GM18505 (cell line): ENCODE results near the gene CTPS1.

Experiments used
- ATAC-seq: cut with Tn5 transposase; IDR thresholded peaks from one replicate; pipeline ENCODE4 v1.9.1; 2021; ENCODE audit not compliant: unreplicated experiment
- POLR2A ChIP-seq: IDR thresholded peaks from 4 replicates; pipeline ENCODE4 v1.6.1; 2011; ENCODE audit warnings: borderline replicate concordance; ENCODE audit not compliant: insufficient read depth, insufficient read length; ENCODE audit errors: extremely low read depth

CTPS1 gene

DNA sequence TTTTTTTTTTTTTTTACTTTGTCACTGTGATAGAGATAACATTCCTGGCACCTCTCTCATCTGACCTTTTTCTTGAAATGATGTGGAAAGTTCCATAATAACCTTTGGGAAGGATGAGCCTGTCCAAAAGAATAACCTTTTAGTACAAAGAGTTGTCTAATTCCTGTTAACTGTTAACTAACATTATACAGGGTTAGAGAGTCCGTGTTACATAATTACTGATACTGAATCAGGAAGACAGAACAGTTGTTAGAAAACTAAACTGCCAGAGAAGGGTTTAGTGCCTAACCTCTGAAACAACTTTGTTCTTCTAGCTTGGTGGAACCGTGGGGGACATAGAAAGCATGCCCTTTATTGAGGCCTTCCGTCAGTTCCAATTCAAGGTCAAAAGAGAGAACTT is 8.8 kb downstream of the CTPS1 start:
- TF ChIP-seq POLR2A = no peak
- no peak for ATAC-seq

DNA sequence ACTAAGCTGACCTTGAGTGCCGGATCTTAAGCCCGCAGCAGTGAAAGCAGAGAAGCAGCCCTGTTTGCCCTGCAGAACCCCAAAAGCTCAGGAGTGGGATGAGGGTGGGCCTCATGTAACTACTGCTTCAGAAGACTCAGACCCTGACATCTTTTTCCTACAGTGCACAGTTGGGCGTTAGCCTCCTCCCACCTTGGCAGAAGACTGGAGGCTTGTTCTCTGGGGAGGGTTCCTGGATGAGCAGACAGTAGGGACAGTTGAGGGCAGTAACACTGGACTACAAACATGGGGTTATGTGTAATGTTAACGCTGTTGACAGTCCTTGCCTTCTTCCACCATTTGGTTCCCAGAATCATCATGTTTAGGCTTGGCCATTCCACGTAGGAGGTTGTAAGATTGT is 9.6 kb downstream of the CTPS1 start:
- TF ChIP-seq POLR2A = no peak

DNA sequence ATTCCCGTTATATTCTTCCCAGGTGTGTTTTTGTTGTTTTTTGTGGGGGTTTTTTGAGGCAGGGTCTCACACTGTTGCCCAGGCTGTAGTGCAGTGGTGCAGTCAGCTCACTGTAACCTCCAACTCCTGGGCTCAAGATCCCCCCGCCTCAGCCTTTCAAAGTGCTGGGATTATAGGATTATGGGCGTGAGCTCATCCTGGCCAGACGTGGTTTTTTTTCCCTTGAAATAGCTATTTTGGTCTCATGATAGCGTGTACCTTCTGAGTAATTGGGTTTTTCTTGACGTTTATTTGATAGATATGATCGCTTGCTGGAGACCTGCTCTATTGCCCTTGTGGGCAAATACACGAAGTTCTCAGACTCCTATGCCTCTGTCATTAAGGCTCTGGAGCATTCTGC is 17.6 kb downstream of the CTPS1 start:
- ATAC-seq = no peak
- no peak for TF ChIP-seq POLR2A

More for the DNA sequence above, 9.6 kb downstream of the CTPS1 start:
- ATAC-seq = no peak

DNA sequence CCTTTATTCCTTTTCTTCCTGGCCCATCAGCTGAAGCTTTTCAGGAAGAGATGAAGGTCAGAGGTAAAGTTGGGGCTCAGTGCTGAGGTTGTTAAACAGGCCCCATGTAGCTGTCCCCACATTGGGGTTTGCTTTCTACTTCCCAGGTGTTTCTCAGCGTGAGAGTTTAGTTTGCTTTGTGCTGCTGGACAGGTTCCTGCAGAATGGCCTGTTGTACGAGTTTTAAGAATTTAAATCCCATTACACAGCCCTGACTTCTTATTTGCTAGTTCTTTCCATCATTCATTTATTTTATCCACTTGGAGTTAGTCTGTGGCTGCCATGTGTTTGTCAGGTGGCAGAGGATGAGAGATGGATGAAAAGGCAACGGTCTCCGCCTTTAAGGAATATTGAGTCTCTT is 19.2 kb downstream of the CTPS1 start:
- no peak for TF ChIP-seq POLR2A
- ATAC-seq = no peak

DNA sequence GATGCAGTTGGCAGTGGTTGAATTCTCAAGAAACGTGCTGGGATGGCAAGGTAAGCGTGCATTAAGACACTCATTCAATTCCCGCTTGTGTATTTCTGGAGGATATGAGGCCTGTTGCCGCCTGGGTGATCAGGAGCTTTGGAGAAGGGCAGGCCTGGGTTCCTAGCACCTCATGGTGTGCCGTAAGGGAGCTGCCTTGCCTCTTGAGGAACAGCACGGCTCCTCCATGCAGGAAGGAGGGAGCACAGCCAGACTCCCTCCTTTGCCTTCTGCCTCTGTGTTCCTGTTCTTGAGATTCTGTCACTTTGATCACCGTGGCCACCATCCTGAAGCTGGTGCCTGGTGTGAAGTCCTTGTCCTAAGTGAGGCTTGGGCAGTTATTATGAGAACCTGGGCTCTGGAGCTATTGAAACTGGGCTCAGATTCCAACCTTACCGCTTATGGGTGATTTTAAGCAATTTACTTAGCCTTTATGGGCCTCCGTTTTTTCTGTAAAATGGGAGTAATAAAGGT is 23.7 kb downstream of the CTPS1 start:
- no peak for ATAC-seq
- TF ChIP-seq POLR2A = no peak

DNA sequence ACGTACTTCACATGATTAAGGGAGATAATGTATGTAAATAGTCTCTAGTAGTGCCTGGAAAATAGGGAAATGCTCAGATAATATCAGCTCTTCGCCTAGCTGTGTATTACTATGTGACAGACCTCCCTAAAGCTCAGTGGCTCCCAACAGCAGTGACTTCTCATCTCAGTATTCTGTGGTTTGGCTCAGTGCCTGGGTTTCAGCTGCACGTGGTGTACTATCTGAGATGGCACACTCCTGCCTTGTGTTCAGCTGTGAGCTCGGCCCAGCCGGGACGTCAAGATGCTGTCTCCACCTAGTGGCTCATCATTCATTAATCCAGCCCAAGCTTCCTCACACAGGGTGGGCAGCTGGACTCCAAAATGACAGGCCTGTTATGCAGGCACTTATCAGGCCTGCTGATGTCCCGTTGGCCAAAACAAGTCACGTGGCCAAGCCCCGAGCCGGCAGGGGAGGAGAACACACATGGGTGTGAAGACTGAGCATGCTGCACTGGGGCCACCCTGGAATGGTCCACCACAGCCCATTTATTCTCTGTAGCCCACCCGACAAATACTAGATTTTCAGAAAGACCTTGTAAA is 24.2 kb downstream of the CTPS1 start:
- ATAC-seq = peak; percentile 92
- no peak for TF ChIP-seq POLR2A

DNA sequence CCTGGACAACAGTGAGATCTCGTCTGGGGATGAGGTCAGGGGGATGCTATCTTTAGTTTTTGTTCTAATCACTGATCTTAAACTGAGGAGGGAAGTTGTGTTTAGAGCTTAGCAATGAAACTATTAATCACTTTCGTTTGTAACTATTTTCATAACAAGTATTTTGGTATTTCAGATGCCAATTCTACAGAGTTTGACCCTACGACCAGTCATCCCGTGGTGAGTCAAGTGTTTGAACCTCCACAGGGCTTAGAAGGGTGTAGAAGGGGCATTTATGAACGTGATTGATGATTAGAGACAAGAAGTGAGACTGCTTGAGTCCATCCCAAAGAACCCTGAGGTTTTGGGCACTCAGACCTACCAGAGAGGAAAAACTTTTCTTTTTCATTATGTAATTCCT is 26.4 kb downstream of the CTPS1 start:
- no peak for ATAC-seq
- no peak for TF ChIP-seq POLR2A

DNA sequence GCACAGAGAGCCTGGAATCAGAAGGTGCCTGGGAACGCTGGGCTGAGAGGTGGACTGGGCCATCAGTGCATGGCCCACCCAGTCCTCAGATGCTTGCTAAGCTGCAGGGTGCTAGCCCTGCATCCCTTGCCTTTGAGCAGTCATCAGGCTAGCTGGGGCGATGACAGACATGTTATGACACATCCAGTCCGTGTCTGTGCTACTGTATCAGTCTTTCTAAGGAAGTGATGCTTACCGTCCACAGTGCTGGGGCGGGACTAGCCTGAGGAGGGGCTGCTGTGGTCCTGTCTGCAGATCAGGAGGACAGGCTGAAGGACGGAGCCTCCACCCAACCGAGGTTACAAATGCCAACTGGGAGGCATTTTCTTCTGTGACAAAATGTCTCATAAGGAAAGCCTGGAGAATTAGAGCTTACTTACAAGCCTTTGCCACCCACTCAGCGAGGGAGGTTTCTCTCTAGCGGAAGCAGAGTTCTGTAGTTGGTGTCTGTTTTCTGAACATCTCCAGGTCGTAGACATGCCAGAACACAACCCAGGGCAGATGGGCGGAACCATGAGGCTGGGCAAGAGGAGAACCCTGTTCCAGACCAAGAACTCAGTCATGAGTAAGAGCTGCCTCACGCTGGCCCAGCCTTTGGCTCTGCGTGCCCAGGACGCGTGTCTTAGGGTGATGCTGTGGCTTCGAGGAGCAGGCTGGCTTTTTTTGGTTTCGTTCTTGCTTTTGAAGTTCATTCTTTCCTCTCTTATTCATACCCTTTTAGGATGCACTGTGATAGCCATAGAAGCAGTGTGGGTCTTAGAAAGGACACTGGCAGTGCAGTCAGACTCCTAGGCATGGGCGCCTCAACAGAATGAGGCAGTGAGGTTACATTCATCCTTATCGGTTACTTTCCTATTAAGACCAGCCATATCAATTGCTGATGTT is 27.7 kb downstream of the CTPS1 start:
- ATAC-seq = no peak
- TF ChIP-seq POLR2A = no peak

DNA sequence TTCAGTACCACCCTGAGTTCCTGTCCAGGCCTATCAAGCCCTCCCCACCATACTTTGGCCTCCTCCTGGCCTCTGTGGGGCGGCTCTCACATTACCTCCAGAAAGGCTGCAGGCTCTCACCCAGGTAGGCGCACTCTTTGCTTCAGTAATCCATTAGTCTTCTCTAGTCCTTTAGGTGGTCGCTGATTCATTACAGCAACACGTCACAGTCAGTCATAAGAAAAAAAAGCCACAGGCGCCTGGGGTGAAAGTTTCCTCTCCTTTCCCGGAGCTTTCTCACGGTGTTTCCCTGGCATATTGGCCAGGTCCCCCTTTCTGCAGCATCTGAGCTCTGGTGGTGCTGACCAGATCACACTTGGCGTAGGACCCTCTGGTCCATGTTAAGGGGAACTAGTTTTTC is 30.0 kb downstream of the CTPS1 start:
- no peak for ATAC-seq
- TF ChIP-seq POLR2A = no peak

DNA sequence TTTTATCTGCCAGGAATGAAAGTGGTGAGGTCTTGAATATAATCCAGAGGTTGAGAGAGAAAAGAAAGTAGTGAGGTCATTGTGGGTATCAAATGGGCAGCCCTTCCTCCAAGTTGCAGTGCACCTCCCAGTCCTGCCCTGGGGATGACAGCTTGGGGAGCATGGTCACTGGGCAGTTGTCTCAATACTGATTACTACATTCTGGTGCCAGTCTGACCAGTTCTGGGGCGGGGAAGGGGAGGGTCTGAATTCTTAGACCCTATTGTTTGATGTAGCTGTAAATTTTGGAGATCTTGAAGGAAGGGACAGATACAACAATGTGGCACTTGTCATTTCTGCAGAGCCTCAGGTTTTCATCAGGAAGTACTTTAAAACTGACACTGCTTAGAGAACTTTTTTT is 30.8 kb downstream of the CTPS1 start:
- ATAC-seq = no peak

DNA sequence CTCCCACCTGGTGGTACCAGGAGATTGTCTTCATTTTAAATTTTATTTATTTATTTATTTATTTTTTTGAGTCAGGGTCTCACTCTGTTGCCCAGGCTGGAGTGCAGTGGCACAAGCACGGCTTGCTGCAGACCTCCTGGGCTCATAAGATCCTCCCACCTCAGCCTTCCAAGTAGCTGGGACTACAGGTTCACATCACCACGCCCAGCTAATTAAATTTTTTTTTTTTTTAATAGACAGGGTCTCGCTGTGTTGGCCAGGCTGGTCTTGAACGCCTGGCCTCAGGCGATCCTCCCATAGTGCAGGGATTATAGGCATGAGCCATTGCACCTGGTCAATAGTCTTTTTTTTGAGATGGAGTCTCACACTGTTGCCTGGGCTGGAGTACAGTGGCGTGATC is 33.5 kb downstream of the CTPS1 start:
- no peak for ATAC-seq
- no peak for TF ChIP-seq POLR2A

More for the DNA sequence above, 30.8 kb downstream of the CTPS1 start:
- TF ChIP-seq POLR2A = no peak

DNA sequence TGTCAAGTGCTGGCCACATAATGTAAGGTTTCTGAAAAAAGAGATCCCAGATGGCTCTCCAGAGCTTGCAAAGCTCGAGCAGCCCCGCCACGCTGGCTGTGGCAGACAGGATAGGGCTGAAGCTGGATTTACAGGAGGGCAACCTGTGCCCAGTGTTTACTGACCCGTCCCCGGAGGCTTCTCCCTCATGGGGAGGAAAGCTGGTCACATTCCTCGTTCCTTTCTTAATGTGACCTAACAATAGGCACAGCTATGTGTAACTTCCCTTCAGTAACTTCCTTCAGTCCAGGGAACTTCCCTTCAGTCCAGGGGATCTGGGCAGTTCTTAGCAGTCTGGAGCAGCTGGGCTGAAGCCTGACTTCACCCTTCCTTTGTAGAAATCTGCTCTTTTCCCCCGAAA is 34.3 kb downstream of the CTPS1 start:
- TF ChIP-seq POLR2A = no peak

DNA sequence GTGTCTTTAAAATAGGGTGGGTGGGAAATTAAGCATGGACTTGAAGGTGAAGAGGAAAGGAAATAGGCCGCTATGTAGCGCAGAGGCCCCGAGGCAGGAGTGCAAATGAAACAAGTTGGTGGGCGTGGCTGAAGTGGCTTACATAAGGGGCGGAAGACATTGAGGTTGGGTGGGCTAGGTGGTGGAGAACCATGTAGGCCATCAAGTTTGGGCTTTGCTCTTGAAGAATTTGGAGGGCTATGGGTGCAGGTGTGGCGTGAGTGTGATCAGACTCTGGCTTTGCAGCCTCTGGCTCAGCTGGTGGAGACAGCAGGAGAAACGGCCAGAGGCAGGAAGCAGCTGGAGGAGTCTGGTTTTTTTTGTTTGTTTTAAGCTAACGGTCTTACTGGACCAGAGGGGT is 35.4 kb downstream of the CTPS1 start:
- ATAC-seq = no peak
- TF ChIP-seq POLR2A = no peak

More for the DNA sequence above, 34.3 kb downstream of the CTPS1 start:
- ATAC-seq = no peak
